ENCODE results near the gene RPLP2.

RPLP2 gene

GRCh38 chr11:811446-812245 lies 1.9 kb downstream of the RPLP2 start:
- Histone ChIP-seq H3K4me1 (peaks cover 4% of the 10 kb centered on the region), H3K4me3 (ENCODE audit: low read depth, low read length) (no peak overlapping the region), H3K36me3 (ENCODE audit: control insufficient read depth, insufficient read depth, low read length) (no peaks in the 10 kb centered on the region), H2AFZ (no peak overlapping the region), H3K79me2 (peaks cover 3% of the 10 kb centered on the region), H3K4me2 (ENCODE audit: low read length) (no peak overlapping the region), H3K27me3 (ENCODE audit: control insufficient read depth, insufficient read depth, low read length) (no peaks in the 10 kb centered on the region), H3K9ac (no peak overlapping the region), H3K27ac (no peak overlapping the region), H3K9me3 (ENCODE audit: control insufficient read depth, low read length) (no peaks in the 10 kb centered on the region)
- no peak for TF ChIP-seq CTCF (IDR thresholded peaks at IDR 0.05)

- Histone ChIP-seq H3K9ac (no peak overlapping the region), H3K4me3 (ENCODE audit: low read depth, low read length) (no peak overlapping the region), H3K9me3 (ENCODE audit: control insufficient read depth, low read length) (no peaks in the 10 kb centered on the region), H3K27me3 (ENCODE audit: control insufficient read depth, insufficient read depth, low read length) (no peaks in the 10 kb centered on the region), H3K4me1 (peaks cover 4% of the 10 kb centered on the region), H3K4me2 (ENCODE audit: low read length) (no peak overlapping the region), H3K27ac (no peak overlapping the region), H2AFZ (no peak overlapping the region), H3K36me3 (ENCODE audit: control insufficient read depth, insufficient read depth, low read length) (no peaks in the 10 kb centered on the region), H3K79me2 (peaks cover 3% of the 10 kb centered on the region)
- TF ChIP-seq CTCF (IDR thresholded peaks at IDR 0.05) = no peak
Observed at GRCh38 chr11:812390-812789, 2.6 kb downstream of the RPLP2 start.

- no peaks in the 10 kb centered on the region for H3K36me3 ChIP-seq (ENCODE audit: control insufficient read depth, insufficient read depth, low read length)
- no peak overlapping the region for H3K27ac ChIP-seq
- H3K4me3 ChIP-seq (ENCODE audit: low read depth, low read length) = no peak overlapping the region
- TF ChIP-seq CTCF (IDR thresholded peaks at IDR 0.05) = no peak
- peaks cover 3% of the 10 kb centered on the region for H3K79me2 ChIP-seq
- no peak overlapping the region for H2AFZ ChIP-seq
- H3K4me2 ChIP-seq (ENCODE audit: low read length) = no peak overlapping the region
- H3K27me3 ChIP-seq (ENCODE audit: control insufficient read depth, insufficient read depth, low read length) = no peaks in the 10 kb centered on the region
- no peaks in the 10 kb centered on the region for H3K9me3 ChIP-seq (ENCODE audit: control insufficient read depth, low read length)
- peaks cover 4% of the 10 kb centered on the region for H3K4me1 ChIP-seq
- no peak overlapping the region for H3K9ac ChIP-seq
Observed at GRCh38 chr11:813072-813455, 3.3 kb downstream of the RPLP2 start.

- H2AFZ ChIP-seq = no peak overlapping the region
- peaks cover 4% of the 10 kb centered on the region for H3K4me1 ChIP-seq
- H3K9ac ChIP-seq = no peak overlapping the region
- peaks cover 3% of the 10 kb centered on the region for H3K79me2 ChIP-seq
- no peak overlapping the region for H3K27ac ChIP-seq
- H3K4me3 ChIP-seq (ENCODE audit: low read depth, low read length) = no peak overlapping the region
- no peak for TF ChIP-seq CTCF (IDR thresholded peaks at IDR 0.05)
- H3K27me3 ChIP-seq (ENCODE audit: control insufficient read depth, insufficient read depth, low read length) = no peaks in the 10 kb centered on the region
- H3K4me2 ChIP-seq (ENCODE audit: low read length) = no peak overlapping the region
- H3K36me3 ChIP-seq (ENCODE audit: control insufficient read depth, insufficient read depth, low read length) = no peaks in the 10 kb centered on the region
- no peaks in the 10 kb centered on the region for H3K9me3 ChIP-seq (ENCODE audit: control insufficient read depth, low read length)
Observed at GRCh38 chr11:813456-814096, 3.8 kb downstream of the RPLP2 start.
